Activated CD8-positive, alpha-beta T cell treated with anti-CD3 and anti-CD28 coated beads for 36 hours (primary cell): Measurements from ENCODE around the gene RB1. TPM values are rescaled to one million over a fixed set of nuclear protein-coding genes. Genes with fewer than 3 reads are reported as not detected.
A peak's percentile ranks its signal among the peaks of the same experiment; 100 is the strongest.
"Not testable (repeated sequence)": the region's sequence is repeated elsewhere in the genome, so short reads cannot be mapped to it uniquely, and the experiment has no call there.

Experiments
- ATAC-seq: fragments of 200-7000 bp; cut with Tn5 transposase; one replicate; pipeline ENCODE4 v1.10.0; 2021; ENCODE audit warnings: mild to moderate bottlenecking, moderate library complexity
- CTCF ChIA-PET: fragments of 350-600 bp; sonication (Branson Sonifier 250); formaldehyde crosslinking; loops from one replicate; lab custom pipeline; 2021; ENCODE audit warnings: antibody characterized with exemption; lab: Charles Lee
- POLR2A ChIA-PET: fragments of 350-600 bp; sonication (Branson Sonifier 250); formaldehyde crosslinking; loops from one replicate; lab custom pipeline; 2021; ENCODE audit warnings: antibody characterized with exemption; lab: Charles Lee
- DNase-seq: peaks from one replicate; pipeline ENCODE4 v3.0.0-alpha.2; 2020
- H3K27ac Mint-ChIP-seq: one replicate; pipeline ENCODE4 v1.8.0; 2021; ENCODE audit warnings: mild to moderate bottlenecking, mixed read lengths
- H3K27me3 Mint-ChIP-seq: one replicate; pipeline ENCODE4 v1.8.0; 2021; ENCODE audit warnings: mixed read lengths
- H3K36me3 Mint-ChIP-seq: one replicate; pipeline ENCODE4 v1.8.0; 2021; ENCODE audit warnings: low read depth, mixed read lengths
- H3K4me1 Mint-ChIP-seq: one replicate; pipeline ENCODE4 v1.8.0; 2021; ENCODE audit warnings: low read depth, mixed read lengths
- H3K4me3 Mint-ChIP-seq: one replicate; pipeline ENCODE4 v1.8.0; 2021; ENCODE audit warnings: mild to moderate bottlenecking, moderate library complexity, mixed read lengths
- H3K9me3 Mint-ChIP-seq: one replicate; pipeline ENCODE4 v1.8.0; 2021; ENCODE audit warnings: mixed read lengths
- CTCF ChIP-seq: fragments of 200-600 bp; IDR thresholded peaks from one replicate; pipeline ENCODE4 v1.8.0; 2022; ENCODE audit warnings: antibody characterized with exemption, mild to moderate bottlenecking
- intact Hi-C: fragments of 100-400 bp; cut with micrococcal nuclease; formaldehyde crosslinking; loops from one replicate; pipeline ENCODE4 v1.10.0; 2022
- total RNA-seq, 2 experiments: library from RNA; stranded (reverse); gene quantifications; one replicate each; pipeline ENCODE4 v1.2.3, GENCODE V29; 2021

RB1 gene
- total RNA-seq, 2 experiments from 2014 or later: 26.4 to 29.2 TPM

- H3K9me3 Mint-ChIP-seq: no peaks in the 10 kb centered on the region
- H3K4me1 Mint-ChIP-seq: peaks cover 41% of the 10 kb centered on the region
- intact Hi-C loops: no loop called here
- ATAC-seq (peak; percentile 66), DNase-seq (peak; percentile 21)
- CTCF ChIA-PET: interaction anchor here (1.7 kb wide), 1 partner anchor 37 kb away, joined by 3 read pairs; no protein-coding TSS in a partner anchor
- TF ChIP-seq CTCF: no peak
- POLR2A ChIA-PET: interaction anchor here (1.3 to 1.6 kb wide), 3 partner anchors 9 to 317 kb away, joined by 3 to 8 read pairs (median 3); partner anchors contain the start of gene MED4
- H3K36me3 Mint-ChIP-seq: peaks cover 21% of the 10 kb centered on the region
- peak overlapping the region; percentile 90 for H3K27ac Mint-ChIP-seq
- no peaks in the 10 kb centered on the region for H3K27me3 Mint-ChIP-seq
- H3K4me3 Mint-ChIP-seq: peak overlapping the region; percentile 93
Measured at GRCh38 chr13:48411841-48412531, 108.4 kb downstream of the RB1 start.

GRCh38 chr13:48412881-48413351 is 109.4 kb downstream of the RB1 start, which contains the start of gene LPAR6:
Gene LPAR6 (minus strand): TSS chr13:48413113. CDS start chr13:48412423, 690 bp downstream.
- Mint-ChIP-seq H3K9me3 (no peaks in the 10 kb centered on the region), H3K36me3 (peaks cover 23% of the 10 kb centered on the region), H3K4me3 (peak within 1 kb of the TSS; percentile 93), H3K4me1 (peaks cover 37% of the 10 kb centered on the region), H3K27ac (peak within 1 kb of the TSS; percentile 90), H3K27me3 (no peaks in the 10 kb centered on the region)
- ATAC-seq (peak; percentile 32), DNase-seq (peak; percentile 17)
- POLR2A ChIA-PET: interaction anchor here (1.3 to 1.6 kb wide), 3 partner anchors 10 to 318 kb away, joined by 3 to 8 read pairs (median 3); partner anchors contain the start of gene MED4
- no peak for TF ChIP-seq CTCF
- intact Hi-C loops: no loop called here
- CTCF ChIA-PET: interaction anchor here (0.9 to 1.8 kb wide), 4 partner anchors 10 to 168 kb away, joined by 3 to 5 read pairs (median 3); no protein-coding TSS in a partner anchor

- Mint-ChIP-seq H3K9me3 (peaks cover 6% of the 10 kb centered on the region), H3K4me1 (peaks cover 26% of the 10 kb centered on the region), H3K36me3 (peaks cover 22% of the 10 kb centered on the region), H3K27ac (no peak overlapping the region), H3K27me3 (no peaks in the 10 kb centered on the region), H3K4me3 (no peak overlapping the region)
- no peak for TF ChIP-seq CTCF
- intact Hi-C loops: no loop called here
- ChIA-PET CTCF (interaction anchor here (0.7 to 1.3 kb wide), 3 partner anchors 10 to 193 kb away, joined by 3 read pairs; no protein-coding TSS in a partner anchor), POLR2A (interaction anchor here (0.6 kb wide), 1 partner anchor 11 kb away, joined by 3 read pairs; no protein-coding TSS in a partner anchor)
- DNase-seq (no peak), ATAC-seq (no peak)
Measured at GRCh38 chr13:48414501-48414900, 111.0 kb downstream of the RB1 start.

GRCh38 chr13:48415516-48415915 is 112.0 kb downstream of the RB1 start:
- intact Hi-C loops: no loop called here
- H3K4me1 Mint-ChIP-seq: peaks cover 19% of the 10 kb centered on the region
- peaks cover 15% of the 10 kb centered on the region for H3K36me3 Mint-ChIP-seq
- no peaks in the 10 kb centered on the region for H3K27me3 Mint-ChIP-seq
- TF ChIP-seq CTCF: no peak
- ChIA-PET CTCF (no interaction called here), POLR2A (no interaction called here)
- H3K9me3 Mint-ChIP-seq: peaks cover 12% of the 10 kb centered on the region
- H3K27ac Mint-ChIP-seq: no peak overlapping the region
- H3K4me3 Mint-ChIP-seq: no peak overlapping the region
- ATAC-seq: no peak
- no peak for DNase-seq

GRCh38 chr13:48422003-48422402 is 118.5 kb downstream of the RB1 start:
- H3K27ac Mint-ChIP-seq, ATAC-seq, CTCF ChIA-PET, intact Hi-C loops, H3K4me3 Mint-ChIP-seq, H3K27me3 Mint-ChIP-seq, POLR2A ChIA-PET, H3K4me1 Mint-ChIP-seq, DNase-seq: not testable (repeated sequence)
- H3K9me3 Mint-ChIP-seq: peaks cover 26% of the 10 kb centered on the region
- H3K36me3 Mint-ChIP-seq: peaks cover 10% of the 10 kb centered on the region
